GM18951 (cell line): Measurements from ENCODE around the gene ZC3H13.

Experiments used
- POLR2A ChIP-seq: IDR thresholded peaks from 4 replicates; pipeline ENCODE4 v1.6.1; 2011; ENCODE audit warnings: mild to moderate bottlenecking; ENCODE audit not compliant: insufficient read length, insufficient read depth; ENCODE audit errors: extremely low read depth
- in situ Hi-C: fragments of 300-500 bp; cut with MboI; formaldehyde crosslinking; loops from one replicate; pipeline ENCODE4 v1.12.0; 2022; ENCODE audit warnings: low sequenced_read_pairs, mixed read lengths, inconsistent platforms; ENCODE audit not compliant: unreplicated experiment

The ZC3H13 gene

DNA sequence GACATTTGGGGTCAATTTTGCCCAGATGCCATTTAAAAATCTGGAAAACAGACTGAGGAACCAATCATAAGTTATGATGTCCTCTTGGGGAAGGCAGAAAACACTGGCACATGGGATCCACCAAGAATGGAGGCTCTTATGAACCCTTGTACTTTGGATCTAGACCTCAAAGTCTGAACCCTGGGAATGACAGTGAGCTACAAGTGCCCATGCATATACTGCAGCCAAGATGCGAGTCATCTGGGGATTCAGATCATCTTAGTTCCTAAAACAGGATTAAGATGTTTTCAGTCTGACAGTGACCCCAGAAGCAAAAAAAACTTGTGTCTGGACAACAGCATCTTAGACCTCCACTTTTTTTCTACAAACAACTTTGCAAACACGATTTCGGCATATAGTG, 100.8 kb downstream of the ZC3H13 start:
- no peak for TF ChIP-seq POLR2A
- in situ Hi-C loops = no loop called here

DNA sequence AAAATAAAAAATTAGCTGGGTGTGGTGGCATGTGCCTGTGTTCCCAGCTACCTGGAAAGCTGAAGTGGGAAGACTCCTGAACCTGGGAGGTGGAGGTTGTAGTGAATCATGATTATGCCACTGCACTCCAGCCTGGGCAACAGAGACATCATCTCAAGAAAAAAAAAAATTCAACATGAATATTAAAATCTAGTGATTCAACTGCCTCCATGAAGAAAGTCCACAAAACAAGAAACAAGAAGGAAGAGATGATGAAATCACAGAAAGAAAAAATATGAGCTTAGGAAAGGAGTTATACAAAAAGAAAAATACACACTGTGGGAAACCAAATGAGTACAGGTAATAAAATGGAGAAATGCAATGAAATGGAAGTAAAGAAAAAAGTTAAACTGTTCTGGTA, 101.4 kb downstream of the ZC3H13 start:
- no peak for TF ChIP-seq POLR2A
- in situ Hi-C loops = no loop called here

DNA sequence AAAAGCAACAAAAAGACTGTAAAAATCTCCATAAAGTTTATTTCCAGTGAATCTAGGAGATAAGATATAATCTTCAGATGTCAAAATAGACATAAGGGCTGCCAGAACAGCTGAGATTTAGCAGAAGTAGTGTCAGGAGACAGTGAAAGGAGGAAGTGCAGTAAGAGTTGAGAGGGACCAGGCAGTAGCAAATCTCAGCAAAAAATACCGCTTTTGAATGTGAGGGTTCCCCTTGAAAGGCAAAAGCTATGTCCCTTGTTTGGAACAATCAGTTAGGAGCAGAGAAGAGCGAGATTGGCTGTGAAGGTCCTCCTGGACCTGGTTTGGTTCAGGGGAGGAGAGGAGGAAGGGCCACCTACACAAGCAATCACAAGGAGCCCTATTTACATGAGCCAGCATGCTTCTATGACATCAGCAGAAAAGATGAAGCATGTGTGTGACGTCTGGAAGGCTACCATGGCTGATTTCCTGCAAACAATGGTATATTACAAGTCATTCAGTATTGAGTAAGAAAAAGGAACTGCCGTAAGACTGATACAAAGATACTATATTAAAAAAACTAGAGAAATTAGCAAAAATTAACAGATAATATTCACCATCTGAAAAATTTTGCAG, 102.1 kb downstream of the ZC3H13 start:
- in situ Hi-C loops = no loop called here
- TF ChIP-seq POLR2A = no peak

DNA sequence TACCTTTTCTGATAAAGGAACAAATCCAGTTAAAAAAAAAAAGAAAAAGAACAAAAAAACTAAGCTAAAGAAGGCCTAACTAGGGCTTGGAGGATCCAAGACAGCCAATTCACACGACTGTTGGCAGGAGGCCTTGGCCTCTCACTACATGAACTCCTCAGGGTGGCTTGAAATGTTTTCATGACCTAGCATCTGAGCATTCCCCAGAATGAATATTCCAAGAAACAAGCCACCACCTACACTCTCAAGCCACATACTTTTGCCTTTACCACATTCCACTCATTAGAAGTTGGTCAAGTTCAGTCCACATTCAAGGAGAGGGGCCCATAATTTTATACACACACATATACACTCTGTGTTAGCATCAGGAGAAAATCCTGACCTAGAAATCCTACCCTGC, 103.4 kb downstream of the ZC3H13 start:
- in situ Hi-C loops = no loop called here
- no peak for TF ChIP-seq POLR2A

DNA sequence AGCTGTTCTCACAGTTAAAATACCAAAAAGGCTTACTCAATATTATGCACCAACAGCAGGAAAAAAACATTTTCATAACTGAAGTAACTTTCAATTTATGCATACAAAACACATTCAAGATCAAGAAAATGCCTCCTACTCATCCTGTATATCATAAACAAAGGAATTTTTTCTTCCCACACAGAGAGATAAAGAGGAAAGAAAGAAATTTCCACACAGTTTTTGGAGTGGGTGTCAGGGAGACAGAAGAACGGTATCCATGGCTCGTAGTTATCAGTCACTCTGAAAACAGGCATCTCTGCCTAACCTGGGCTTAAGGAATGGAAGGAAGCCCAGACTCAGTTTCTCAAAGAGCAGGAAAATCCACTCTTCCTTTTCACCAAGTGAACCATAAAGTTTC, 108.6 kb downstream of the ZC3H13 start:
- in situ Hi-C loops = no loop called here

DNA sequence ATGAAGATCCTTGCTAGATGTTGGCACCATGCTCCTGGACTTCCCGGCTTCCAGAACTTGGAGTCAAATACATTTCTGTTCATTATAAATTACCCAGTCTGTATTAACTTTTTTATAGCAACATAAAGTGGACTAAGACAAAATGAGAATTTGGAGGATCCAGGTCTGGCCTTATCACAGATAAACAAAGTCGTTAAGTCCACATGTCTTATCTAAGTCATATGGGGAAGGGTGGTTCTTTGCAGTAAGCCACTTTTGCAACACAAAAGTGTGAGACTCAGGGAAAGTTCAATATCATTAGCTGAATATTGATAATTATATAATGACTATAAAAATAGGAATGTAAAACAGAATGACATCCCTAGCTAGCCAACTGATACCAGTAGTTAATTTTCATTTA, 109.4 kb downstream of the ZC3H13 start:
- in situ Hi-C loops = no loop called here
- TF ChIP-seq POLR2A = no peak

More for the DNA sequence above, 108.6 kb downstream of the ZC3H13 start:
- no peak for TF ChIP-seq POLR2A

DNA sequence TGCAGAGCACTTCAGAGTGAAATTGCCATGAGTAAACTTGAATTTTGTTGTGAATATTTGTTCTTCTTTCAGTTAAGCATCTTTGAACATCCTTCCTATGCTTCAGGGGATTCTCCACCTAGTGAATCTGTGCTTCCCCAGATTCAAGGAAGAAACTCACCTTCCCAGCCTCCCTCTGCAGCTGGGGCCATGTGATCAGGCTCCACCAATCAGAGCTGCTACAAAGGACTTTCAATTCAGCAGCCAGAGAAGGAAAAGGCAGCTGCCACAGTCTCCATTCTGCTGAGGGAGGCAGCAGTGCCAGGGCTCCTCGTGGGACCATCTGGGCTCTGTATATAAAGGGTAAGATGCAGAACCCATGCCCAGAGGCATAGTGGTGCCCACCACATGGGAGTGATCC, 111.3 kb downstream of the ZC3H13 start:
- no peak for TF ChIP-seq POLR2A
- in situ Hi-C loops = no loop called here

DNA sequence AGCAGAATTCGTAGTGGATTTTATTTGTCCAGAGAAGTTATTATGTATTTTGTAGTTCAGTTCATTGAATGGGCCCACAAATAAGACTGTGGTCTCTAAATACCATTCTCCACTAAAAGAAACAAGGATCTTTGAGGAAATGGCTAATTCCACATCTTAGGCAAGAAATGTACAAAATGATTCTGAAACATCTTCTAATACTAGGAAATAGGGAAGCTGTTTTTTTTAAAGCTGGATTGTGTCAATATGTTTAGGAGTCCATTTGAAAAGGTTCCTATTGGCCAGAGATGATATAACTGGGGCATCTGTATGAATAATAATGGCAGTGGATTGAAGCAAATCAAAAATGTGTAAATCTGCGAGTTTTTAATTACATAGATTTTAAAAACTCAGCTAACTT, 112.5 kb downstream of the ZC3H13 start:
- in situ Hi-C loops = no loop called here
- TF ChIP-seq POLR2A = no peak

DNA sequence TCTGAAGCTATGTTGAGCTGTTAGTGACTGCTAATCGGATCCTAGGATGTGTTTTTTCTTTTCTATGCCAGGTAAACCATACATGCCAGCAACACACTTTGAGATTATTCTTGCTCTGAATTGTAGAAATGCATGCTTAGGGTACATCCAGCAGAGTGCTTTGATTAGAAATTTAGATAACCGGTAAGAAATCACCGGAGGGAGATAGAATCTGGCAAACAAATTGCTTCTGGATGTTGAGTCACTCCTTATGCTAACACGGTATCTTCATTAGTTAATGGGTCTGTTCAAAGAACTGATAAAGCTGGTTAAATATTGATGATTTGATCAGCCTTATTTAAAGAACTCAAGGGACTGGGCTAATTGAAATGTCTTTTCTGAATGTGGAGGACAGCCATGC, 115.9 kb downstream of the ZC3H13 start:
- in situ Hi-C loops = no loop called here
- no peak for TF ChIP-seq POLR2A

DNA sequence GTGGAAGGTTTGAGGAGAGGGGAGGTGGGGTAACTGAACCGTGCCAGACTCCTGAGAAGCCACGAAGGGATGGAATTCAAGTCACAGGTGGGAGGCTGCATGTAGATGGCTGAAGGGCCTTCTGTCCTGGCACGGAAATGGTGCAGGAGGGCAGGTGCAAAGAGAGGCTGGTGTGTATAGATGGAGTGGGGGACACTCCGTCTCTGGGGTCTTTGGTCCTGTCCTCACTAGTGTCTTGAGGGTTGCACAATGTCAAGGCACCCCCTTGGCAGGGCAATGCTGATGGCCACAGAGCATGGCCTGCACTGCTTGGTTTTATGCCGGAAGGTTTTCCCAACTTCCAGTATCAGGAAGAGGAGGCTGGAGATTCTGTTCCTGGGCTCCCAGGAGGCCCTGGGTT, 118.3 kb downstream of the ZC3H13 start:
- no peak for TF ChIP-seq POLR2A
- in situ Hi-C loops = no loop called here

DNA sequence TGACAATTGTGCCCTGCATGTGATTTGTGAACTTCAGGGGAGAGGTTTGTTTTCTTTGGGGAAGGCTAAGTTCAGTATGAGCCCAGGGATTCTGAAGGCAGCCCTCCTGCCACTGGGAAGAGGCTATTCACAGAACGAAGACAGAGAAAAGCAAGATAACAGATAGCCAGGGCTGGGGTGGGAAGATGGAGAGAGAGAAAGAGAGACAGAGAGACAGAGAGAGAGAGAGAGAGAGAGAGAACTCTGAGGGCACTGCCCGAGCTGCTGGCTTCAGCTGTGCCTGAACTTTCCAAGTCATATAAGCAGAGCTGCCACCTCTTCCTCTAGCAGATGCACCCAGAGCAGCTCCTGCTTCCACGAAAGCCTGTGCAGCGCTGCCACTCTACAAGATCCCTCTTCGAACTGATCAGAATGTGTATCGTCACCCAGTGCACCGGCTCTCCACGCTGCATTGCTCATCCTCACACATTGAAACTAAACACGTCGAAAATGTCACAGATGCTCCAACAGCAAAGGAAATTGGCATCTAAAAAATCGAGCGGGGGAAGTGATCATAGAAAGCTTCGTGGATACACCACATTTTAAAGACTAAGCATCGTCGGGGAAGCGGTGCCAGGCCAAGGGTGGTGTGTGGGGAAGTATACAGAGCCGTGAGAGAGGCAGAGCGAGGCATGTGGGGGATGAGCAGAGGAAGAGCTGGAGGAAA, 119.2 kb downstream of the ZC3H13 start:
- in situ Hi-C loops = no loop called here

DNA sequence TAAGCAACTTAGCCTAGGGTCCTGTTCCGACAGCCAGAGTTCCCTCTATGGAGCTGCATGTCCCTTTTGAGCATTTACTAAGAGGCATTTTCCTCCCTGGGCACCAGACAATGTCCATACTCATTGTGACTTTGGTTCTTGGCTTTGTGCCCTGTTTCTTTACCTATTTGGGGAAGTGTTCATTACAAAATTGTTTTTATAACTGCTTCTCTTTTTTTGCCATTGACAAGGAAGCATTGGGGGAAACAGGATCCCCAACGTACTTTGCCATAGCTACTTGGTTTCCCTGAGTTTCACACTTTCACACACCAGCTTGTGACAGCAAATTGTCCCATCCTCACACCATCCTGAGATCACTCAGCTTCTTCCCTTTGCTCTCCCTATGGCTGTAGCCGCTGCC, 119.9 kb downstream of the ZC3H13 start:
- in situ Hi-C loops = no loop called here
- TF ChIP-seq POLR2A = no peak

More for the DNA sequence above, 119.2 kb downstream of the ZC3H13 start:
- no peak for TF ChIP-seq POLR2A

DNA sequence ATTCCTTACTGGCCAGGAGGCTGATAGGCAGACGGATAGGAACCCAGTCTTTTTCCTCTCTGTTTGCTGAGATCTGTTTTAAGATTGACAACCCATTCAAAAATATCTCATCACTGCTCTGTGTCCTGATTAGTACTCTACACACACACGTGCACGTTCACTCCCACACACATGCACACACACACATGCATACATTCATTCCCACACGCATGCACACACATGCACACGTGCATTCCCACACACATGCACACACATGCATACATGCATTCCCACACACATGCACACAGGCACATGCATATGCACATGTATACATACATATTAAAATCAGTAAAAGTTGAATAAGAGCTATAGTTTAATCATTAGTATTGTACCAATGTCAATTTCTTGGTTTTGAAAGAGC, 120.4 kb downstream of the ZC3H13 start:
- TF ChIP-seq POLR2A = no peak
- in situ Hi-C loops = no loop called here

DNA sequence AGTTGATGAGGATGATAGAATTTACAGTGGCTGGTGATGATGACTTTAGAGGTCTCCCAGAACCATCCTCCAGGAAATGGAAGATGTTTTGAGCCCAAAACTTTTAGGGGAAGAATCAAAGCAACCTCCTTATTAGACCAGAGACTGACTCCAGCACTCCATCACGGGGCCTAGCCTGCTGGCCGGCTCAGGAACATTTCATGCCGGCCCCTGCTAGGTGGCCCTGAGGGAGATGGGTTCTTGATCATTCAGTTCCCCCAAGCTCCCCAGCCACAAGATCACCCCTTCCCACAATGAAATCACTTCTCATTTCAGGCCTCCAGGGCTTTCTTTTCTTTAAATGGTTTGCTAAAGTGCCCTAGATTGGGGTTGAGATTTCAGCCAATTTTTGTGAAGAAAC, 121.3 kb downstream of the ZC3H13 start:
- no peak for TF ChIP-seq POLR2A
- in situ Hi-C loops = no loop called here
